GM12878 (cell line): Measurements from ENCODE around the gene ERC1. TPM values are rescaled to one million over a fixed set of nuclear protein-coding genes. Genes with fewer than 3 reads are reported as not detected.

Experiments
- ATAC-seq: fragments of 200-7000 bp; cut with Tn5 transposase; 3 replicates; pipeline ENCODE4 v1.9.1; 2020; ENCODE audit warnings: mild to moderate bottlenecking, moderate library complexity
- BruUV-seq: library from RNA; stranded (reverse); fragments of 400-500 nt; replicated peaks from 2 replicates; lab custom pipeline; 2021; lab: Mats Ljungman, UMichigan
- CTCF ChIA-PET: fragments of 300-600 bp; sonication (Branson Sonifier 250); formaldehyde crosslinking; extraction: SDS; loops from one replicate; lab custom pipeline; 2021; ENCODE audit warnings: inconsistent platforms; lab: Yijun Ruan, JAX
- POLR2A ChIA-PET: fragments of 350-600 bp; formaldehyde crosslinking; extraction: SDS; loops from one replicate; lab custom pipeline; 2021; ENCODE audit warnings: inconsistent platforms; lab: Charles Lee
- RAD21 ChIA-PET: fragments of 300-600 bp; sonication (Branson Sonifier 250); formaldehyde crosslinking; loops from one replicate; lab custom pipeline; 2023; ENCODE audit warnings: antibody characterized with exemption; ENCODE audit not compliant: unreplicated experiment; lab: Charles Lee
- SMC1A ChIA-PET: fragments of 300-600 bp; sonication (Branson Sonifier 250); formaldehyde crosslinking; loops from one replicate; lab custom pipeline; 2023; ENCODE audit not compliant: unreplicated experiment, uncharacterized antibody; lab: Charles Lee
- DNase-seq: peaks from one replicate; pipeline ENCODE4 v3.0.0-alpha.2; 2011; ENCODE audit warnings: low read depth, low spot score
- FAIRE-seq: peaks from 3 replicates; lab custom pipeline; 2011; peaks lifted over from hg19 to GRCh38; lab: Jason Lieb, UNC
- H2AFZ ChIP-seq: 2 replicates; pipeline ENCODE4 v1.6.0; 2011; ENCODE audit warnings: low read depth, low read length, control low read depth; ENCODE audit not compliant: control insufficient read depth
- H3K27ac ChIP-seq: 2 replicates; pipeline ENCODE4 v1.5.1; 2011; ENCODE audit warnings: control low read depth; ENCODE audit not compliant: control insufficient read depth, insufficient read depth
- H3K27me3 ChIP-seq, 2 experiments: replicated peaks in 1 of 2; 2 replicates each; pipeline versions ENCODE4 v1.6.0 to v1.6.1; 2011; ENCODE audit warnings: low read length in 1 of 2; ENCODE audit not compliant: control insufficient read depth in 2 of 2, insufficient read depth in 2 of 2
- H3K36me3 ChIP-seq, 2 experiments: 2 replicates each; pipeline ENCODE4 v1.5.1; 2011; ENCODE audit warnings: low read length in 1 of 2; ENCODE audit not compliant: control insufficient read depth in 2 of 2, insufficient read depth in 2 of 2
- H3K4me1 ChIP-seq: 2 replicates; pipeline ENCODE4 v1.6.1; 2011; ENCODE audit warnings: mild to moderate bottlenecking, low read length, moderate library complexity, mixed read lengths; ENCODE audit not compliant: control insufficient read depth, insufficient read depth
- H3K4me2 ChIP-seq: 2 replicates; pipeline ENCODE4 v1.6.0; 2011; ENCODE audit warnings: control low read depth; ENCODE audit not compliant: control insufficient read depth, insufficient read depth
- H3K4me3 ChIP-seq: fragments of 200-600 bp; sonication (generic); 2 replicates; pipeline ENCODE4 v1.5.1; 2016
- H3K79me2 ChIP-seq: 2 replicates; pipeline ENCODE4 v1.6.0; 2011; ENCODE audit warnings: low read length; ENCODE audit not compliant: control insufficient read depth, insufficient read depth
- H3K9ac ChIP-seq: 2 replicates; pipeline ENCODE4 v1.8.0; 2011; ENCODE audit warnings: low read length, control low read depth, mixed read lengths; ENCODE audit not compliant: control insufficient read depth, insufficient read depth
- H3K9me3 ChIP-seq: replicated peaks from 3 replicates; pipeline ENCODE4 v1.5.1; 2011; ENCODE audit warnings: mild to moderate bottlenecking, low read length; ENCODE audit not compliant: control insufficient read depth, insufficient read depth
- H4K20me1 ChIP-seq: 2 replicates; pipeline ENCODE4 v1.6.0; 2011; ENCODE audit not compliant: control insufficient read depth, insufficient read depth
- CHD1 ChIP-seq: IDR thresholded peaks from 2 replicates; pipeline ENCODE4 v1.6.1; 2012; ENCODE audit warnings: low read depth, low read length, improper control_type of control experiment
- CREM ChIP-seq: IDR thresholded peaks from 2 replicates; pipeline ENCODE4 v1.6.1; 2014; ENCODE audit warnings: antibody characterized with exemption, low read depth
- E4F1 ChIP-seq: fragments of 450-650 bp; IDR thresholded peaks from 2 replicates; pipeline ENCODE4 v1.6.1; 2018; ENCODE audit warnings: borderline replicate concordance, mild to moderate bottlenecking; ENCODE audit not compliant: partially characterized antibody
- IKZF2 ChIP-seq, 2 experiments: fragments of 450-650 bp; IDR thresholded peaks; 2 replicates each; pipeline ENCODE4 v1.6.1; 2017; ENCODE audit warnings: mild to moderate bottlenecking in 2 of 2, moderate library complexity in 2 of 2
- IRF4 ChIP-seq: IDR thresholded peaks from 2 replicates; pipeline ENCODE4 v1.6.1; 2011; ENCODE audit warnings: low read depth, low read length
- NR2C1 ChIP-seq: fragments of 450-650 bp; IDR thresholded peaks from 2 replicates; pipeline ENCODE4 v1.6.1; 2017; ENCODE audit warnings: antibody characterized with exemption, mild to moderate bottlenecking, moderate library complexity
- POLR2A ChIP-seq: IDR thresholded peaks from 2 replicates; pipeline ENCODE4 v1.6.1; 2011; ENCODE audit warnings: low read depth, mild to moderate bottlenecking, low read length
- POLR2AphosphoS2 ChIP-seq: IDR thresholded peaks from 2 replicates; pipeline ENCODE4 v1.6.1; 2011; ENCODE audit warnings: low read depth, mild to moderate bottlenecking, low read length, improper control_type of control experiment, moderate library complexity
- RB1 ChIP-seq: fragments of 450-650 bp; formaldehyde crosslinking; IDR thresholded peaks from 2 replicates; pipeline ENCODE4 v1.6.1; 2017; ENCODE audit warnings: mild to moderate bottlenecking, borderline replicate concordance
- STAT1 ChIP-seq: fragments of 450-650 bp; conservative IDR thresholded peaks from 2 replicates; pipeline ENCODE4 v1.6.1; 2014; ENCODE audit warnings: antibody characterized with exemption, mild to moderate bottlenecking
- ZNF24 ChIP-seq: fragments of 450-650 bp; IDR thresholded peaks from 2 replicates; pipeline ENCODE4 v1.6.1; 2017; ENCODE audit warnings: antibody characterized with exemption, mild to moderate bottlenecking
- ZNF274 ChIP-seq: IDR thresholded peaks from one replicate; pipeline ENCODE4 v1.8.0; 2011; ENCODE audit not compliant: insufficient read length, insufficient read depth
- WGBS: methylation state at CpG from one replicate; pipeline ENCODE4 v1.1.6; 2016; ENCODE audit warnings: low lambda C conversion rate; ENCODE audit not compliant: insufficient replicate concordance, insufficient coverage; ENCODE audit errors: missing lambda C conversion rate; 5-methylcytosine and 5-hydroxymethylcytosine counted together
- in situ Hi-C: fragments of 300-500 bp; cut with MboI; formaldehyde crosslinking; loops from 9 replicates; pipeline ENCODE4 v1.14.3; 2018; ENCODE audit warnings: mixed read lengths
- intact Hi-C: fragments of 100-400 bp; cut with micrococcal nuclease; formaldehyde crosslinking; loops from one replicate; pipeline ENCODE4 v1.14.2; 2022; ENCODE audit not compliant: unreplicated experiment
- polyA plus RNA-seq, 11 experiments: library from polyadenylated mRNA; depleted of rRNA in 4 of 11; unstranded in 6 of 11; stranded (reverse) in 5 of 11; fragments of >200 nt; fragmentation: Nextera tagmentation in 4 of 11; fragmentation: Illumina TruSeq in 1 of 11; extraction: Ambion mirVana in 4 of 11; extraction: Trizol in 1 of 11; gene quantifications; 1 replicate in 1 of 11; 2 replicates in 10 of 11; pipeline versions ENCODE4 v1.2.1 to v1.2.3, GENCODE V29; 2011 to 2016; ENCODE audit warnings: inconsistent platforms in 2 of 11, missing spikeins in 2 of 11, low read depth in 1 of 11
- total RNA-seq, 4 experiments: library from RNA; depleted of rRNA in 3 of 4; stranded (reverse); fragments of >200 nt in 3 of 4; fragmentation: Illumina TruSeq in 1 of 4; extraction: Trizol in 1 of 4; gene quantifications; 2 replicates each; pipeline versions ENCODE4 v1.2.1 to v1.2.3, GENCODE V29; 2013 to 2021

ERC1 gene
- total and polyA plus RNA-seq, 10 of the 15 experiments (the other 5 are each of a cell fraction or from before 2014, with no cell fraction given), result 0.75 to 8.0 (median 5.0) TPM

GRCh38 chr12:1290716-1291115 is 299.7 kb downstream of the ERC1 start (continued):
- no peak for TF ChIP-seq CHD1
- TF ChIP-seq CREM, result no peak
- no peak for TF ChIP-seq STAT1
- TF ChIP-seq NR2C1, result no peak
- no peak for TF ChIP-seq IRF4
- TF ChIP-seq RB1, result no peak
- no peak for TF ChIP-seq E4F1

- no peak for ATAC-seq
- no peak for DNase-seq
- 43% methylated on average over 8 of the region's 8 CpGs for WGBS
- no peak for TF ChIP-seq ZNF24
- no peak for TF ChIP-seq POLR2AphosphoS2
- TF ChIP-seq POLR2A, result no peak
- TF ChIP-seq ZNF274, result no peak
- TF ChIP-seq CREM, result no peak
- no peak for TF ChIP-seq IKZF2 (IDR thresholded peaks at IDR 0.05)
- BruUV-seq, result no TSS peak
- Histone ChIP-seq H4K20me1 (no peaks in the 10 kb centered on the region), H3K4me1 (no peaks in the 10 kb centered on the region), H3K9me3 (no peaks in the 10 kb centered on the region), H3K36me3 (no peaks in the 10 kb centered on the region), H3K4me3 (no peak overlapping the region), H3K79me2 (no peaks in the 10 kb centered on the region), H3K4me2 (no peak overlapping the region), H3K27me3 (no peaks in the 10 kb centered on the region), H3K27ac (no peak overlapping the region), H2AFZ (no peak overlapping the region), H3K9ac (no peak overlapping the region)
- intact Hi-C loops (no loop called here), in situ Hi-C loops (no loop called here)
- SMC1A ChIA-PET, result interaction anchor here (0.9 to 1.5 kb wide), 3 partner anchors 10 to 14 kb away, joined by 3 to 4 read pairs (median 4); no protein-coding TSS in a partner anchor
- POLR2A ChIA-PET, result interaction anchor here (1.3 kb wide), 1 partner anchor 9 kb away, joined by 4 read pairs; no protein-coding TSS in a partner anchor
- CTCF ChIA-PET, result interaction anchor here (1.1 kb wide), 1 partner anchor 174 kb away, joined by 6 read pairs; no protein-coding TSS in a partner anchor
- RAD21 ChIA-PET, result no interaction called here
- FAIRE-seq, result no peak
These were observed 300.7 kb downstream of the ERC1 start for GRCh38 chr12:1291601-1292332.
